GM12878 (cell line): ENCODE measurements around the gene DDX10. TPM values are rescaled to one million over a fixed set of nuclear protein-coding genes. Genes with fewer than 3 reads are reported as not detected.

Experiments used
- ATAC-seq: fragments of 200-7000 bp; cut with Tn5 transposase; 3 replicates; pipeline ENCODE4 v1.9.1; 2020; ENCODE audit warnings: mild to moderate bottlenecking, moderate library complexity
- BruUV-seq: library from RNA; stranded (reverse); fragments of 400-500 nt; replicated peaks from 2 replicates; lab custom pipeline; 2021; lab: Mats Ljungman, UMichigan
- CTCF ChIA-PET: fragments of 300-600 bp; sonication (Branson Sonifier 250); formaldehyde crosslinking; extraction: SDS; loops from one replicate; lab custom pipeline; 2021; ENCODE audit warnings: inconsistent platforms; lab: Yijun Ruan, JAX
- POLR2A ChIA-PET: fragments of 350-600 bp; formaldehyde crosslinking; extraction: SDS; loops from one replicate; lab custom pipeline; 2021; ENCODE audit warnings: inconsistent platforms; lab: Charles Lee
- RAD21 ChIA-PET: fragments of 300-600 bp; sonication (Branson Sonifier 250); formaldehyde crosslinking; loops from one replicate; lab custom pipeline; 2023; ENCODE audit warnings: antibody characterized with exemption; ENCODE audit not compliant: unreplicated experiment; lab: Charles Lee
- SMC1A ChIA-PET: fragments of 300-600 bp; sonication (Branson Sonifier 250); formaldehyde crosslinking; loops from one replicate; lab custom pipeline; 2023; ENCODE audit not compliant: unreplicated experiment, uncharacterized antibody; lab: Charles Lee
- DNase-seq: peaks from one replicate; pipeline ENCODE4 v3.0.0-alpha.2; 2011; ENCODE audit warnings: low read depth, low spot score
- FAIRE-seq: peaks from 3 replicates; lab custom pipeline; 2011; peaks lifted over from hg19 to GRCh38; lab: Jason Lieb, UNC
- H2AFZ ChIP-seq: 2 replicates; pipeline ENCODE4 v1.6.0; 2011; ENCODE audit warnings: low read depth, low read length, control low read depth; ENCODE audit not compliant: control insufficient read depth
- H3K27ac ChIP-seq: 2 replicates; pipeline ENCODE4 v1.5.1; 2011; ENCODE audit warnings: control low read depth; ENCODE audit not compliant: control insufficient read depth, insufficient read depth
- H3K27me3 ChIP-seq, 2 experiments: replicated peaks in 1 of 2; 2 replicates each; pipeline versions ENCODE4 v1.6.0 to v1.6.1; 2011; ENCODE audit warnings: low read length in 1 of 2; ENCODE audit not compliant: control insufficient read depth in 2 of 2, insufficient read depth in 2 of 2
- H3K36me3 ChIP-seq, 2 experiments: 2 replicates each; pipeline ENCODE4 v1.5.1; 2011; ENCODE audit warnings: low read length in 1 of 2; ENCODE audit not compliant: control insufficient read depth in 2 of 2, insufficient read depth in 2 of 2
- H3K4me1 ChIP-seq: 2 replicates; pipeline ENCODE4 v1.6.1; 2011; ENCODE audit warnings: mild to moderate bottlenecking, low read length, moderate library complexity, mixed read lengths; ENCODE audit not compliant: control insufficient read depth, insufficient read depth
- H3K4me2 ChIP-seq: 2 replicates; pipeline ENCODE4 v1.6.0; 2011; ENCODE audit warnings: control low read depth; ENCODE audit not compliant: control insufficient read depth, insufficient read depth
- H3K4me3 ChIP-seq: fragments of 200-600 bp; sonication (generic); 2 replicates; pipeline ENCODE4 v1.5.1; 2016
- H3K79me2 ChIP-seq: 2 replicates; pipeline ENCODE4 v1.6.0; 2011; ENCODE audit warnings: low read length; ENCODE audit not compliant: control insufficient read depth, insufficient read depth
- H3K9ac ChIP-seq: 2 replicates; pipeline ENCODE4 v1.8.0; 2011; ENCODE audit warnings: low read length, control low read depth, mixed read lengths; ENCODE audit not compliant: control insufficient read depth, insufficient read depth
- H3K9me3 ChIP-seq: replicated peaks from 3 replicates; pipeline ENCODE4 v1.5.1; 2011; ENCODE audit warnings: mild to moderate bottlenecking, low read length; ENCODE audit not compliant: control insufficient read depth, insufficient read depth
- H4K20me1 ChIP-seq: 2 replicates; pipeline ENCODE4 v1.6.0; 2011; ENCODE audit not compliant: control insufficient read depth, insufficient read depth
- ATF7 ChIP-seq: fragments of 450-650 bp; IDR thresholded peaks from 2 replicates; pipeline ENCODE4 v1.6.1; 2016; ENCODE audit warnings: low read depth, mild to moderate bottlenecking
- BRCA1 ChIP-seq: IDR thresholded peaks from 2 replicates; pipeline ENCODE4 v1.6.1; 2011; ENCODE audit warnings: low read depth, low read length, improper control_type of control experiment
- IKZF1 ChIP-seq: fragments of 450-650 bp; conservative IDR thresholded peaks from 2 replicates; pipeline ENCODE4 v1.6.1; 2017; ENCODE audit warnings: antibody characterized with exemption, mild to moderate bottlenecking
- IRF4 ChIP-seq: IDR thresholded peaks from 2 replicates; pipeline ENCODE4 v1.6.1; 2011; ENCODE audit warnings: low read depth, low read length
- MEF2A ChIP-seq: IDR thresholded peaks from 2 replicates; pipeline ENCODE4 v1.6.1; 2011; ENCODE audit warnings: low read depth, mild to moderate bottlenecking, low read length, moderate library complexity; ENCODE audit not compliant: insufficient read depth
- NFXL1 ChIP-seq: fragments of 450-650 bp; IDR thresholded peaks from 2 replicates; pipeline ENCODE4 v1.6.1; 2017; ENCODE audit warnings: antibody characterized with exemption, mild to moderate bottlenecking, borderline replicate concordance
- NR2F1 ChIP-seq: fragments of 450-650 bp; conservative IDR thresholded peaks from 2 replicates; pipeline ENCODE4 v1.6.1; 2017; ENCODE audit warnings: mild to moderate bottlenecking
- PAX5 ChIP-seq: IDR thresholded peaks from 2 replicates; pipeline ENCODE4 v1.6.1; 2011; ENCODE audit warnings: low read depth, low read length, borderline replicate concordance
- SMARCA5 ChIP-seq: fragments of 450-650 bp; IDR thresholded peaks from 2 replicates; pipeline ENCODE4 v1.6.1; 2017; ENCODE audit warnings: mild to moderate bottlenecking
- SREBF1 ChIP-seq: IDR thresholded peaks from 2 replicates; pipeline ENCODE4 v1.6.1; 2012; ENCODE audit warnings: mild to moderate bottlenecking, low read length
- YY1 ChIP-seq: IDR thresholded peaks from 2 replicates; pipeline ENCODE4 v1.6.1; 2011; ENCODE audit warnings: low read depth, mild to moderate bottlenecking, low read length
- ZNF384 ChIP-seq: IDR thresholded peaks from 2 replicates; pipeline ENCODE4 v1.6.1; 2012; ENCODE audit warnings: low read depth, mild to moderate bottlenecking, low read length, improper control_type of control experiment, borderline replicate concordance
- WGBS: methylation state at CpG from one replicate; pipeline ENCODE4 v1.1.6; 2016; ENCODE audit warnings: low lambda C conversion rate; ENCODE audit not compliant: insufficient replicate concordance, insufficient coverage; ENCODE audit errors: missing lambda C conversion rate; 5-methylcytosine and 5-hydroxymethylcytosine counted together
- in situ Hi-C: fragments of 300-500 bp; cut with MboI; formaldehyde crosslinking; loops from 9 replicates; pipeline ENCODE4 v1.14.3; 2018; ENCODE audit warnings: mixed read lengths
- intact Hi-C: fragments of 100-400 bp; cut with micrococcal nuclease; formaldehyde crosslinking; loops from one replicate; pipeline ENCODE4 v1.14.2; 2022; ENCODE audit not compliant: unreplicated experiment
- polyA plus RNA-seq, 11 experiments: library from polyadenylated mRNA; depleted of rRNA in 4 of 11; unstranded in 6 of 11; stranded (reverse) in 5 of 11; fragments of >200 nt; fragmentation: Nextera tagmentation in 4 of 11; fragmentation: Illumina TruSeq in 1 of 11; extraction: Ambion mirVana in 4 of 11; extraction: Trizol in 1 of 11; gene quantifications; 1 replicate in 1 of 11; 2 replicates in 10 of 11; pipeline versions ENCODE4 v1.2.1 to v1.2.3, GENCODE V29; 2011 to 2016; ENCODE audit warnings: inconsistent platforms in 2 of 11, missing spikeins in 2 of 11, low read depth in 1 of 11
- total RNA-seq, 4 experiments: library from RNA; depleted of rRNA in 3 of 4; stranded (reverse); fragments of >200 nt in 3 of 4; fragmentation: Illumina TruSeq in 1 of 4; extraction: Trizol in 1 of 4; gene quantifications; 2 replicates each; pipeline versions ENCODE4 v1.2.1 to v1.2.3, GENCODE V29; 2013 to 2021
- TF ChIP-seq, protein P1 (sequence below): fragments of 150-350 bp; IDR thresholded peaks from 2 replicates; pipeline ENCODE4 v1.6.1; 2014; ENCODE audit warnings: mild to moderate bottlenecking, low read depth, low read length
- TF ChIP-seq, protein P2 (sequence below): fragments of 450-650 bp; formaldehyde crosslinking; IDR thresholded peaks from 2 replicates; pipeline ENCODE4 v1.4.0; 2022; ENCODE audit warnings: mild to moderate bottlenecking, moderate library complexity
- TF ChIP-seq, protein P3 (sequence below): fragments of 450-650 bp; IDR thresholded peaks from 2 replicates; pipeline ENCODE4 v1.6.1; 2017; ENCODE audit warnings: antibody characterized with exemption, mild to moderate bottlenecking, moderate library complexity
- TF ChIP-seq, protein P4 (sequence below): IDR thresholded peaks from 2 replicates; pipeline ENCODE4 v1.6.1; 2012; ENCODE audit warnings: low read length, inconsistent platforms

DDX10 gene
- total and polyA plus RNA-seq, 10 of the 15 experiments (the other 5 are each of a cell fraction or from before 2014, with no cell fraction given) = 20.9 to 51.5 (median 31.9) TPM

DNA sequence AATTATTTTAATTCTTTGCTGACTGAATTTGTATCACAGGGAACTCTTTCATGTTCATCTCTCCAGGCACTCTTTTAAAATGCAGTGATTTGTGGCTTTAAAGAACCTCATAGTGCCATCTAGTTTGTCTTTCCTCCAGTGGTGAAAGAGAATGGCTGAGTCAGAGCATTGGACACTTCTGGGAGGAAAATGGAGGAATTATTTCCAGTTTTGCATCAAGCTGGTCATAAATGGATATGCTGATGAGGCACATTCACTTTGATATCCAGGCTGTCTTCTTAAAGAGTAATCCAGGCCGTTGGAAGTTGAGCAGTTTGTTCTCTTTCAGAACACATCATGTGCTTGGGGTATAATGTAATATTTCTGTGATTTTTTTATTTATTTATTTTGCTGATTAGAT, 273.7 kb downstream of the DDX10 start (continued):
- no peak for TF ChIP-seq SREBF1
- TF ChIP-seq, all 136 proteins: peak for 0

DNA sequence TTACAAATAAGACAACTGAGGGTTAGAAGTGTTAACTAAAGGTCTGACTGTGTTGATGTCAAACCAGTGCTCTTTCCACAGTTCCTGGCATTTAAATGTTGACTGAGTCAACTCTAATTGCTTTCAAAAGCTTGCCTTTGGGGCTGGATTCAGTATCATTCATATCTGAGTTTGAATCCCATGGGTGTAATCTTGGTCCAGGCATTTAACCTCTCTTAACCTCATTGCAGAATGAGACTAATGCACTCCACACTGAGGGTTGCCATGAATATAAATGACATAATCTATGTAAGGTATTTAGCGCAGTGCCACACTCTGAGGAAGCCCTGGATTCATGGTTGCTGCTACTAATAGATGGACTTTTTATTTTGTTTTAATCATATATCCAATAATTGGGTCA, 274.3 kb downstream of the DDX10 start:
- no peaks in the 10 kb centered on the region for H3K27me3 ChIP-seq
- no peak overlapping the region for H3K9ac ChIP-seq
- DNase-seq = no peak
- CTCF ChIA-PET = interaction anchor here (1.2 kb wide), 1 partner anchor 241 kb away, joined by 3 read pairs; no protein-coding TSS in a partner anchor
- SMC1A ChIA-PET = no interaction called here
- intact Hi-C loops = no loop called here
- 100% methylated on average over 1 of the region's 1 CpG for WGBS
- no peak overlapping the region for H3K27ac ChIP-seq
- POLR2A ChIA-PET = no interaction called here
- no peak overlapping the region for H3K4me3 ChIP-seq
- no peaks in the 10 kb centered on the region for H3K79me2 ChIP-seq
- no peak overlapping the region for H2AFZ ChIP-seq
- in situ Hi-C loops = no loop called here
- RAD21 ChIA-PET = interaction anchor here (1.0 kb wide), 1 partner anchor 10 kb away, joined by 3 read pairs; no protein-coding TSS in a partner anchor
- ATAC-seq = no peak
- BruUV-seq = no TSS peak
- no peaks in the 10 kb centered on the region for H4K20me1 ChIP-seq
- FAIRE-seq = no peak
- no peaks in the 10 kb centered on the region for H3K9me3 ChIP-seq
- peaks cover 4 to 7% of the 10 kb centered on the region in 2 experiments; a peak in 3 of 4 replicates for H3K36me3 ChIP-seq
- no peaks in the 10 kb centered on the region for H3K4me1 ChIP-seq
- no peak overlapping the region for H3K4me2 ChIP-seq
- TF ChIP-seq PAX5 (no peak), SMARCA5 (no peak), ZNF384 (no peak), YY1 (no peak), IKZF1 (no peak), IRF4 (no peak), ATF7 (no peak), MEF2A (no peak), BRCA1 (no peak), NFXL1 (no peak), NR2F1 (no peak)
- TF ChIP-seq, protein P1, sequence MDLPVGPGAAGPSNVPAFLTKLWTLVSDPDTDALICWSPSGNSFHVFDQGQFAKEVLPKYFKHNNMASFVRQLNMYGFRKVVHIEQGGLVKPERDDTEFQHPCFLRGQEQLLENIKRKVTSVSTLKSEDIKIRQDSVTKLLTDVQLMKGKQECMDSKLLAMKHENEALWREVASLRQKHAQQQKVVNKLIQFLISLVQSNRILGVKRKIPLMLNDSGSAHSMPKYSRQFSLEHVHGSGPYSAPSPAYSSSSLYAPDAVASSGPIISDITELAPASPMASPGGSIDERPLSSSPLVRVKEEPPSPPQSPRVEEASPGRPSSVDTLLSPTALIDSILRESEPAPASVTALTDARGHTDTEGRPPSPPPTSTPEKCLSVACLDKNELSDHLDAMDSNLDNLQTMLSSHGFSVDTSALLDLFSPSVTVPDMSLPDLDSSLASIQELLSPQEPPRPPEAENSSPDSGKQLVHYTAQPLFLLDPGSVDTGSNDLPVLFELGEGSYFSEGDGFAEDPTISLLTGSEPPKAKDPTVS = no peak
- TF ChIP-seq, protein P2, sequence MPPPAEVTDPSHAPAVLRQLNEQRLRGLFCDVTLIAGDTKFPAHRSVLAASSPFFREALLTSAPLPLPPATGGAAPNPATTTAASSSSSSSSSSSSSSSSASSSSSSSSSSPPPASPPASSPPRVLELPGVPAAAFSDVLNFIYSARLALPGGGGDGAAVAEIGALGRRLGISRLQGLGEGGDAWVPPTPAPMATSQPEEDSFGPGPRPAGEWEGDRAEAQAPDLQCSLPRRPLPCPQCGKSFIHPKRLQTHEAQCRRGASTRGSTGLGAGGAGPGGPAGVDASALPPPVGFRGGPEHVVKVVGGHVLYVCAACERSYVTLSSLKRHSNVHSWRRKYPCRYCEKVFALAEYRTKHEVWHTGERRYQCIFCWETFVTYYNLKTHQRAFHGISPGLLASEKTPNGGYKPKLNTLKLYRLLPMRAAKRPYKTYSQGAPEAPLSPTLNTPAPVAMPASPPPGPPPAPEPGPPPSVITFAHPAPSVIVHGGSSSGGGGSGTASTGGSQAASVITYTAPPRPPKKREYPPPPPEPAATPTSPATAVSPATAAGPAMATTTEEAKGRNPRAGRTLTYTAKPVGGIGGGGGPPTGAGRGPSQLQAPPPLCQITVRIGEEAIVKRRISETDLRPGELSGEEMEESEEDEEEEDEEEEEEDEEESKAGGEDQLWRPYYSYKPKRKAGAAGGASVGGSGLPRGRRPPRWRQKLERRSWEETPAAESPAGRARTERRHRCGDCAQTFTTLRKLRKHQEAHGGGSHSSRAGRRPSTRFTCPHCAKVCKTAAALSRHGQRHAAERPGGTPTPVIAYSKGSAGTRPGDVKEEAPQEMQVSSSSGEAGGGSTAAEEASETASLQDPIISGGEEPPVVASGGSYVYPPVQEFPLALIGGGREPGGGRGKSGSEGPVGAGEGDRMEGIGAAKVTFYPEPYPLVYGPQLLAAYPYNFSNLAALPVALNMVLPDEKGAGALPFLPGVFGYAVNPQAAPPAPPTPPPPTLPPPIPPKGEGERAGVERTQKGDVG (CRISPR knock-in tag) = no peak
- TF ChIP-seq, protein P3, sequence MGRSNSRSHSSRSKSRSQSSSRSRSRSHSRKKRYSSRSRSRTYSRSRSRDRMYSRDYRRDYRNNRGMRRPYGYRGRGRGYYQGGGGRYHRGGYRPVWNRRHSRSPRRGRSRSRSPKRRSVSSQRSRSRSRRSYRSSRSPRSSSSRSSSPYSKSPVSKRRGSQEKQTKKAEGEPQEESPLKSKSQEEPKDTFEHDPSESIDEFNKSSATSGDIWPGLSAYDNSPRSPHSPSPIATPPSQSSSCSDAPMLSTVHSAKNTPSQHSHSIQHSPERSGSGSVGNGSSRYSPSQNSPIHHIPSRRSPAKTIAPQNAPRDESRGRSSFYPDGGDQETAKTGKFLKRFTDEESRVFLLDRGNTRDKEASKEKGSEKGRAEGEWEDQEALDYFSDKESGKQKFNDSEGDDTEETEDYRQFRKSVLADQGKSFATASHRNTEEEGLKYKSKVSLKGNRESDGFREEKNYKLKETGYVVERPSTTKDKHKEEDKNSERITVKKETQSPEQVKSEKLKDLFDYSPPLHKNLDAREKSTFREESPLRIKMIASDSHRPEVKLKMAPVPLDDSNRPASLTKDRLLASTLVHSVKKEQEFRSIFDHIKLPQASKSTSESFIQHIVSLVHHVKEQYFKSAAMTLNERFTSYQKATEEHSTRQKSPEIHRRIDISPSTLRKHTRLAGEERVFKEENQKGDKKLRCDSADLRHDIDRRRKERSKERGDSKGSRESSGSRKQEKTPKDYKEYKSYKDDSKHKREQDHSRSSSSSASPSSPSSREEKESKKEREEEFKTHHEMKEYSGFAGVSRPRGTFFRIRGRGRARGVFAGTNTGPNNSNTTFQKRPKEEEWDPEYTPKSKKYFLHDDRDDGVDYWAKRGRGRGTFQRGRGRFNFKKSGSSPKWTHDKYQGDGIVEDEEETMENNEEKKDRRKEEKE = no peak
- TF ChIP-seq, protein P4, sequence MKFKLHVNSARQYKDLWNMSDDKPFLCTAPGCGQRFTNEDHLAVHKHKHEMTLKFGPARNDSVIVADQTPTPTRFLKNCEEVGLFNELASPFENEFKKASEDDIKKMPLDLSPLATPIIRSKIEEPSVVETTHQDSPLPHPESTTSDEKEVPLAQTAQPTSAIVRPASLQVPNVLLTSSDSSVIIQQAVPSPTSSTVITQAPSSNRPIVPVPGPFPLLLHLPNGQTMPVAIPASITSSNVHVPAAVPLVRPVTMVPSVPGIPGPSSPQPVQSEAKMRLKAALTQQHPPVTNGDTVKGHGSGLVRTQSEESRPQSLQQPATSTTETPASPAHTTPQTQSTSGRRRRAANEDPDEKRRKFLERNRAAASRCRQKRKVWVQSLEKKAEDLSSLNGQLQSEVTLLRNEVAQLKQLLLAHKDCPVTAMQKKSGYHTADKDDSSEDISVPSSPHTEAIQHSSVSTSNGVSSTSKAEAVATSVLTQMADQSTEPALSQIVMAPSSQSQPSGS = no peak
